Stimulated activated CD8-positive, alpha-beta memory T cell treated with anti-CD3 and anti-CD28 coated beads, Interleukin-2, amount 100 ng/mL, for 48 hours (primary cell): Measurements from ENCODE around the gene ADGRG3.
"Not testable (repeated sequence)": the region's sequence is repeated elsewhere in the genome, so short reads cannot be mapped to it uniquely, and the experiment has no call there.

Source experiments
- DNase-seq, 2 donors: peaks; one replicate each; pipeline ENCODE4 v3.0.0-alpha.2; 2020; ENCODE audit warnings: low read depth in 2 of 2

ADGRG3 gene

DNA sequence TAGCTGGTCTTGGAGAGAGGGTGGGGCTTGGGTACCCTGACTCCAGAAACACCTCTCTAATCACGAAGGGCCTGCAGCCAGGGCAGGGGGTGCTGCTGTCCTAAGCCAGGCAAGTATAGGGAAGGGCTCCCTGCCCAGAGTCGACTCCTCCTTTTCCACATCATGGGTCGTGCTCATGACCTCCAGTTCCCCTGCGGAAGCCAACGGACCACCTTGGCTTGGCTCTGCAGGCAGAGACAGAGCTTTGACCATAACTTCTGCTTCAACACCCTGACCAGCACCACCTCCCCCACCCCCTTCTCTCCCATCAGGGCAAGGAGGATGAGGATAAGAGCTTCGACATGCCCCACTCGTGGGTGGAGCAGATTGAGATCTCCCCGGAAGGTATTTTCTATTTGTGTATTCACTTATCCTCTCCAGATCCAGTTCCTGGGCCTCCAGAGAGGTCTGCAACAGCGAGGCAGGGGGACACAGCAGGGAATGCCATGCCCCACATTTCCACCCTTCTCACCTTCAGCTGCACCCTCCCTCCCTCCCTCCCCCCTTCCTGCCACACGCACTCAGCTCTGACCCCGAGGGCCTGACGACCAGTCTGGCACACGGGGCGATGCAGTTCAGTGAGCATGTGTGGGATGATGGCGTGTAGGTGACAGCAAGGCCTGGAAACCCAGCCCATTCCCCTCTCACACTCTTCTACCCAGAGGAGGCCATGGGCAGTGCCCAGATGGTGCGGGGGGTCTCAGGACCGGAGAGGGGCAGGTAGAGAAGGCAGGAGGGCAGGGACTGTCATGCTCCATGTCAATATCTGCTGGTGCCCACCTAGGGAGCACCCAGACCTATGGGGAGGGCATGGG, 53.5 kb downstream of the ADGRG3 start:
- no peak for DNase-seq

DNA sequence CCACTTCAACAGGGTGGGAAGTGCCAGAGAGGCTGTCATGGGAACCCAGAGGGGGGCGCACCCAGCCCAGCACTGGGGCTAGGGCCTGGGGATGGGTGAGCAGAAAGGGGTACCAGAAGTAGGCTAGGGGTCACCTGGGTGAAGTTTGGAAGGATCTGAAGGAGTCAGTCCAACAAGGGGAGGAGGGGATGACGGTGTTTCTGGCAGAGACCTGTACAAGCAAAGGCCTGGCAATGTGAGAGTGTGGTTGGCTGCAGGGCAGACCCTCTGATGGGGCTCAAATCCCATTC, 54.0 kb downstream of the ADGRG3 start:
- no peak for DNase-seq

DNA sequence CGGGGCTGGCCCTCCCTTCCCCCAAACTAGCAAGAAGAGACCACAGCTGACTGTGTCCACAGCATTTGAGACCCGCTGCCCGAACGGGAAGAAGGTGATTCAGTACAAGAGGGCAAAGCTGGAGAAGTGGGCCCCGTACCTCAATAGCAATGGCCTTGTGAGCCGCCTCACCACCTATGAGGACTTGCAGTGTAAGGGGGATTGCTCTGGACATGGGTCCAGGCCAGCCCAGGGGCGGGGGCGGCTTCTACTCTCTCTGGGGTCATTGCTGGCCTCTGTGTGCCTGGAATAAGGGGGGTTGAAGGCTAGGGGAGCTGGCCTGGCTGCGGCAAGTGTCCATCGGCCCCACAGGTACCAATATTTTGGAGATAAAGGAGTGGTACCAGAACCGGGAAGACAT, 54.5 kb downstream of the ADGRG3 start:
- no peak for DNase-seq

DNA sequence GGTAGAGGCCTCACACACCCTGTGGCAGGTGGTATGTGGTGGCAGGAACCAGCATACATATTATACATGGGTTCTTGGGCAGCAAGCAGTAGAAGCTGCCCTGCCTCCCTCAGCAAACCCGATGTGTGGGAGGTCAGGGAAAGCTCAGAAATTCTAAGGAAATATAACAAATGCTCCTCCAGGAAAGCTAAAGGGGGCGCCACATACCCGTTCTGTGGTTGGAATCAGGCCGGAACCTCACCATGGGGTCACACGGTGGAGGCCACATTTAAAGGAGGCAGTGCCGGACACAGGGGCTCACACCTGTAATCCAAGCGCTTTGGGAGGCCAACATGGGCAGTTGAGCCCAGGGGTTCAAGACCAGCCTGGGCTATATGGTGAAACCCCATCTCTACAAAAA, 55.1 kb downstream of the ADGRG3 start:
- no peak for DNase-seq

DNA sequence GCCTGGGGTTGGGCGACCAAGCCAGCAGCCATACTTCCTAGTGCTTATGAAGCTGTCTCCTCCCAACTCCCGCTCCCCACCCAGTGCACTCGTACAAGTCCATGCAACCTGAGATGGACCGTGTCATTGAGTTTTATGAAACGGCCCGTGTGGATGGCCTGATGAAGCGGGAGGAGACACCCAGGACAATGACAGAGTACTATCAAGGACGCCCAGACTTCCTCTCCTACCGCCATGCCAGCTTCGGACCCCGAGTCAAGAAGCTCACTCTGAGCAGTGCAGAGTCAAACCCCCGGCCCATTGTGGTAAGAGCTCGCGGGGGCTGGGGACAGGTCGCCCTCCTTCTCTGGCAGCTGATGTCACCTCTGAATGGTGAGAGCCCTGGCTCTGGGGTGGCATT, 56.4 kb downstream of the ADGRG3 start:
- no peak for DNase-seq

DNA sequence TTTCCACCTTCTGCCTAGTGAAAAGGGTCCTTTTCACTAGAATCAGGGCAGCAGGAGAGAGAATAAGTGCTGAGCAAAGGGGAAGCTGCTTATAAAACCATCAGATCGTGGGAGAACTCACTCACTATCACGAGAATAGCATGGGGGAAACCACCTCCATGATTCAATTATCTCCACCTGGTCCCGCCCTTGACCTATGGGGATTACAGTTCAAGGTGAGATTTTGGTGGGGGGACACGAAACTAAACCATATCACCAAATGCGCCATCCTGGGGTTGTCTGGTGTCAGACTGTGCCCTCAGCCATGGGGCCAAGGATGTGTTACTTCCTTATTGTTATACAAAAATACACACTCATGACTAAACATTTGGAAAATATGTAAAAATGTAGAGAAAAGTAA, 57.0 kb downstream of the ADGRG3 start:
- DNase-seq = no peak

DNA sequence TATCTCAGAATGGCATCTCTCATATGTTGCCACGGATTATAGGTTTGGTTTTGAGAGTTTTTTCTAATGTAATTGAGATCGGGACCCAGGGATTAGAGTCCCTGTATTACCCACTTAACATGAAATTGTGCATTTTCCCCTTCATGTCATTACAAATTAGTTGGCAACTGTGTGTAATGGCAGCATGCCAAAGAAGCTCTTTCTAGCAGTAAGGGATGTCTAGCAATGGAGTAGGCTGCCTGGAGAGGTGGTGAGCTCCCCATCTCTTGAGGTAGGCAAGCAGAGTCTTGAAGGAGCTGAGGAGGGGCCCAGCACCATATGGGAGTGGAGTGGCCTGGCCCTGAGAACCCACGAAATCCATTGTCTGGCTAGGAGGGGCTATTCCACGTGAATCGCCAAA, 57.4 kb downstream of the ADGRG3 start:
- no peak for DNase-seq

DNA sequence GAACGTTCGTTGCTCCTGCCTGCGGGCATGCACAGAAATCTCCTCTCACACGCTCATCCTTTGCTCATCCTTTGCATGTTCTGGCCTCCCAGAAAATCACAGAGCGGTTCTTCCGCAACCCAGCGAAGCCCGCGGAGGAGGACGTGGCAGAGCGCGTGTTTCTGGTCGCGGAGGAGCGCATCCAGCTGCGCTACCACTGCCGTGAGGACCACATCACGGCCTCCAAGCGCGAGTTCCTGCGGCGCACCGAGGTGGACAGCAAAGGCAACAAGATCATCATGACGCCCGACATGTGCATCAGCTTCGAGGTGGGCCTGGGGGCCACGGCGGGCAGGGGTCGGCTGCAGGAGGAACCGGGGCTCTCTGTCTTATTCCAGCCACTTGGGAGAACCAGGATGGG, 57.9 kb downstream of the ADGRG3 start:
- no peak for DNase-seq

DNA sequence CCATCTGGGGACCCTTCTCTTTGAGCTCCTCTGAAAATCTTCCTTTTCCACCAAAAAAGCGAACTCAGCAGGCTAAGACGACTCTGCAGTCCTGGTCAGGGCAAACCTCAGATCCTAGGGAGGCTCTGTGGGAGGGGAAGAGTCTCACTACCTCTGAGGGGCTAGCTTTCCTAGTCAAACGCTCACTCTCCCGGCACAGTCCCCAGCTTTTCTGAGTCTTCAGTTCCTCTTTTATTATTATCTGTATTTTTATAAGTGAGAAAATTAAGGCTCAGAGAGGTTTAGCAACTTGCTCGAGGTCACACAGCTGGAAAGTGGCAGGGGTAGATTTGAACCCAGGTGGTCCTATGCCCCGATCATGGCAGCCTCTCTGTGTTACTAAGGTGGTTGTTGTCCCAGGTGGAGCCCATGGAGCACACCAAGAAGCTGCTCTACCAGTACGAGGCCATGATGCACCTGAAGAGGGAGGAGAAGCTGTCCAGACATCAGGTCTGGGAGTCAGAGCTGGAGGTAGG, 58.4 kb downstream of the ADGRG3 start:
- no peak for DNase-seq

DNA sequence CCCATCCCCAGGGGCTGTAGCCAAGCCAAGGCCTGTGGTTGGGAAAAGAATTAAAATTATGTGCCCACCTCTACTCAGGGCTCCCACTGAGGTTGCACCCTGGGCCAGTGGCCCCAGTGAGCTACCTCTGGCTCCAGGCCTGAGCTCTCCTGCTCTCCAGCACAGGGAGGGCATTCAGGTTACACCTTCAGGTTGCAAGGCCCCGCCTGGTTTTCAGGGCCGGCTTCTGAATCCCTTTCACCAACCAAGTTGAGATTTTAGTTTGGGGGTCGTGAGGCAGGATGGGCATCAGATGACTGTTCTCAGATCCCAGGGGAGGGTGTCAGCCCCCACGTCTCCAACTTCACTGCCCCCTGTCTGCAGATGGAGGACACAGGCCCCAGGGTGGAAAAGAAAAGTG, 59.5 kb downstream of the ADGRG3 start:
- no peak for DNase-seq

DNA sequence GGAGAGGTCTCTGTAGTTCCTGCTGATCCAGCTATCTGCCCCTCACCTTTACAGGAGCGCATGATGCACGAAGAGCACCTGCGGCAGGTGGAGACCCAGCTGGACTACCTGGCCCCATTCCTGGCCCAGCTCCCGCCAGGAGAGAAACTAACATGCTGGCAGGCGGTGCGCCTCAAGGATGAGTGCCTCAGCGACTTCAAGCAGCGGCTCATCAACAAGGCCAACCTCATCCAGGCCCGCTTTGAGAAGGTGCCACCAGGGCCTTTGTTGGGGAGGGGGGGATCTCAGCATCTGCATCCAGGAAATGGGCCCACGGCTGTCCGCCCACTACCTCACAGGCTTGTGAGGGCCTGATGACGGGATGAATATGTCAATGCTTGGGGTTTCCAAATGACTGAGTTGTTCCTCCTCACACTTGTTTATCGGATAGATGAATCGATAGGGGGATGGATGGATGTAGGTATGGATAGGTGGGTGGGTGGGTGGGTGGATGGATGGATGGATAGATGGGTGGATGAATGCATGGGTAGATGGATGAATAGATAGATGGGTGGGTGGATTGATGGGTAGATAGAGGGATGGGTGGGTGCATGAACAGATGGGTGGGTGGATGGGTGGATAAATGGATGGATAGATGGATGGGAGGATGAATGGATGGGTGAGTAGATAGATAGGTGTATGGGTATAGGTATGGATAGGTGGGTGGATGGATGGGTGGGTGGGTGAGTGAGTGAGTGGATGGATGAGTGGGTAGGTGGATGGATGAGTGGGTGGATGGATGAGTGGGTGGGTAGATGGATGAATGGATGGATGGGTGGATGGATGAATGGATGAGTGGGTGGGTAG, 60.5 kb downstream of the ADGRG3 start:
- no peak for DNase-seq

DNA sequence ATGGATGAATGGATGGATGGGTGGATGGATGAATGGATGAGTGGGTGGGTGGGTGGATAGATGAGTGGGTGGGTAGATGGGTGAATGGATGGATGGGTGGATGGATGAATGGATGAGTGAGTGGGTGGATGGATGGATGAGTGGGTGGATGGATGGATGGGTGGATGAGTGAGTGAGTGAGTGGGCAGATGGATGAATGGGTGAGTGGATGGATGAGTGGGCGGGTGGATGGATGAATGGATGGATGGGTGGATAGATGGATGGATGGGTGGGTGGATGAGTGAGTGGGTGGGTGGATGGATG, 61.0 kb downstream of the ADGRG3 start:
- no peak for DNase-seq

DNA sequence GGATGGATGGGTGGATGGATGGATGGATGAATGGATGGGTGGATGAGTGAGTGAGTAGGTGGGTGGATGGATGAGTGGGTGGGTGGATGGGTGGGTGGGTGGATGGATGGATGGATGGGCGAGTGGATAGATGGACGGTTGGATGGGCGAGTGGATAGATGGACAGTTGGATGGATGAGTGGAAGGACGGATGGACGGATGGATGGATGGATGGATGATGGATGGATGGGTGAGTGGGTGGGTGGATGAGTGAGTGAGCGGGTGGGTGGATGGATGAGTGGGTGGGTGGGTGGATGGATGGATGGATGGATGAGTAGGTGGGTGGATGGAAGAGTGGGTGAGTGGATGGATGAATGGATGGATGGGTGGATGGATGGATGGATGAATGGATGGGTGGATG, 61.7 kb downstream of the ADGRG3 start:
- not testable (repeated sequence) for DNase-seq

DNA sequence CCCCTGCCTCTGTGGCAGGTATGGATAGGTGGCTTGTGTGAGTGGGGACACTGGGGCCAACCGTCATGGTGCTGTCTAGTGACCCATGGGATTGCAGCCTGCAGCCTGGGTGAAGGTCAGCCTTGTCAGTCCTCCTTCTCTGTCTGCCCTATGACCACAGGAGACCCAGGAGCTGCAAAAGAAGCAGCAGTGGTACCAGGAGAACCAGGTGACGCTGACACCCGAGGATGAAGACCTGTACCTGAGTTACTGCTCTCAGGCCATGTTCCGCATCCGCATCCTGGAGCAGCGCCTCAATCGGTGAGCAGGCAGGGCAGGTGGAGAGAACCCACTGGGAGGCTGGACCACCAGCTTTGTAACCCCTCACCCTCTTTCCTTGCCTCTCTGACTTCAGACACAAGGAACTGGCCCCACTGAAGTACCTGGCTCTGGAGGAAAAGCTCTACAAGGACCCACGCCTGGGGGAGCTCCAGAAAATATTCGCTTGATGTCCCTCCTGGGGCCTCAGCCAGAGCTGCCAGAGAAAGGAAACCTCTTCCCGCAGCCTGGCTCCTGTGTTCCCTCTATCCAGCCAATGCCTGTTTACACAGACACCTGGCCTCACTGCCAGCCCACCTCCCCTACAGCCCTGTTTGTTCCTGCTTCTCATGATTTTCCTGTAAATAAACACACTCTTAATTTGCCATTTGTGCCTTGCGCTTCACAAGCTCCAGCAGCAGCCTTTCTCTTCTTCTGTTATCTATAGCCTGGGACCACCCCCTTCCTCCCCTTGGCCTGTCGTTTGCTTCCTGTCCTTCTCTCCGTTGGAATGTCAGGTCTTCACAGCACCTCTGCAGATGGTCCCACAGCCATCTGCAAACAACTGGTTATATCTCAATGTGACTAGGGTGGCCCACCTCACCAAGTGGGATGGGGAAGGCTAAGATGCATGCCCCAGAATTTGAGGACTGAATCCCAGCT, 62.9 kb downstream of the ADGRG3 start:
- DNase-seq = no peak

DNA sequence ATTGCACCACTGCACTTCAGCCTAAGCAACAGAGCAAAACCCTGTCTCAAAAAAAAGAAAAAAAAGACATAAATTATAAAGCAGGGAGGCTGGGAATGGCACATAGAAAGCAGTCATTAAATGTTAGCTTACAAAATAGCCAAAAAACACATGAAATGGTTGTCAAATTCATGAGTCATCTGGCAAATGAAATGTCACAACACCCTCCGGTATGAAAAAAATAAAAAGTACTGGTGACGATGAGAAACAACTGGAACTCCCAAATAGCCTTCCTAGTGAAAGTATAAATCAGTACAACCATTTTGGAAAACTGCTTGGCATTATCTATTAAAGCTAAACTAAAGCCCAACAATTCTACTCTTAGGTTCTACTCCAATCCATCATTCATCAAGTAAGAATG, 63.9 kb downstream of the ADGRG3 start:
- no peak for DNase-seq

DNA sequence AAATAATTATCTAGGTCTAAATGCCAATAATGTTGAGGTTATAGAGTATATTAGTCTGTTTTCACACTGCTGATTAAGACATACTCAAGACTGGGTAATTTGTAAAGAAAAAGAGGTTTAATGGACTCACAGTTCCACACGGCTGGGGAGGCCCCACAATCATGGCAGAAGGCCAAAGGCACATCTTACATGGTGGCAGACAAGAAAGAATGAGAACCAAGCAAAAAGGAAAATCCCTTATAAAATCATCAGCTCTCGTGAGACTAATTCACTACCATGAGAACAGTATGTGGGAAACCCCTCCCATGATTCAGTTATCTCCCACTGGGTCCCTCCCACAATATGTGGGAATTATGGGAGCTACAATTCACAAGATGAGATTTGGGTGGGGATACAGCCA, 64.6 kb downstream of the ADGRG3 start:
- DNase-seq = no peak

DNA sequence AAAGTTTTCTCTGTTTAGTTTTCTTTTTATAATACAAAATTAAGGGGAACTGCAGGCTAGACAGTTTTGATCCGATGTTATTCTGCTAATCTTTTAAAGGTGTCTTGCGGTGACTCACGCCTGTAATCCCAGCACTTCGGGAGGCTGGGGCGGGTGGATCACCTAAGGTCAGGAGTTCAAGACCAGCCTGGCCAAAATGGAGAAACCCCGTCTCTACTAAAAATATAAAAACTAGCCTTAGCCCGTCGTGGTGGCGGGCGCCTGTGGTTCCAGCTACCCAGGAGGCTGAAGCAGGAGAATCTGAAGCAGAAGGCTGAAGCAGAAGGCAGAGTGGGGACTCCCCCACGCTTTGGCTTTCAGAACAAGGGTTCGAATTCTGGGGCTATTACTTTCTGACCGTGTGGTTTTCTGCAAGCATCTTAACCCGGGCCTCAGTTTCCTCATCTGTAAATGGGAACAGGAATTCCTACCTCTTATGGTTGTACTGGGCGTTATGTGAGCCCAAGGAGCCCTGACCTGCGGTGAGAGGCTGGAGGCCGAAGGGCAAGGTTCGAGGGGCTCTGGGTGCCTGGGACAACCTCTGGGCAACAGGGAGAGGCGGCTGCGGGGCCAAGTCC, 66.3 kb downstream of the ADGRG3 start:
- no peak for DNase-seq

DNA sequence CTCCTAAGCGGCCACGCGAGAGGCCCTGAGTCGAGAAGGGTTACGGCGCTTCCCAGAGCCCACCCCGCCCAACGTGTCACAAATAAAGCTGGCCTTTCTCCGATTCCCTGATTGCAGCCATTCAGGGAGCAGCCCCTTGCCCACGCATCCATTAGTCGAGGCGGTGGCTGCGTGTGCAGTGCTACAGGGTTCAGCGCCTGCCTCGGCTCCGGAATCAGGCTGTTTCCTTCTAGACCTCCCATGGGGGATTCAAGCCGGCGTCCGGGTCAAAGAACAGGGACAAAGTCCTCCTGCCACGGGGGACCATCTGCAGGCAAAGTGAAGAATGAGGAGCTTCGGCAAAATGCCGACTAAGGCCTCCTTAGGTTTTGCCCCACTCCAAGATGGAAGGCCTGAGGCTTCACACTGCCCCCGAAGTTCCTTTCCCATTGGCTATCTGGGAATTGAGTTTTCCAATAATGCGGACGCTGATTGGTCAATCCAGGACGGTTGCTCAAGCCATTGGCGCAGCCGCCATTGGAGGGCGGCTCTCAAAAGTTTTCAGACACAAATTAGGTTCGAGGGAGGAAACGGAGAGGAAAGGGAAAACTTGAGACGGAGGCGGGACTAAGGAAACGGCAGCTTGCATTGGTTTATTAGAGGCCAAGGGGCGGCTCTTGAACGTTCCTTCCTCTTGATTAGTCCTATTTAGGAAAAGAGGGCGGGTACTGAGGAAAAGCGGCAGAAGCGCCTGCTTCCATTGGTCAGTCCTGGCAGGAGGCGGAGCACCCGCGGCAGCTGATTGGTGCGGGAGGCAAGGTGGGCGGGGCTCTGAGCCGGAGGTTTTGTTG, 67.0 kb downstream of the ADGRG3 start:
- peak; percentile 96 to 98 for DNase-seq

DNA sequence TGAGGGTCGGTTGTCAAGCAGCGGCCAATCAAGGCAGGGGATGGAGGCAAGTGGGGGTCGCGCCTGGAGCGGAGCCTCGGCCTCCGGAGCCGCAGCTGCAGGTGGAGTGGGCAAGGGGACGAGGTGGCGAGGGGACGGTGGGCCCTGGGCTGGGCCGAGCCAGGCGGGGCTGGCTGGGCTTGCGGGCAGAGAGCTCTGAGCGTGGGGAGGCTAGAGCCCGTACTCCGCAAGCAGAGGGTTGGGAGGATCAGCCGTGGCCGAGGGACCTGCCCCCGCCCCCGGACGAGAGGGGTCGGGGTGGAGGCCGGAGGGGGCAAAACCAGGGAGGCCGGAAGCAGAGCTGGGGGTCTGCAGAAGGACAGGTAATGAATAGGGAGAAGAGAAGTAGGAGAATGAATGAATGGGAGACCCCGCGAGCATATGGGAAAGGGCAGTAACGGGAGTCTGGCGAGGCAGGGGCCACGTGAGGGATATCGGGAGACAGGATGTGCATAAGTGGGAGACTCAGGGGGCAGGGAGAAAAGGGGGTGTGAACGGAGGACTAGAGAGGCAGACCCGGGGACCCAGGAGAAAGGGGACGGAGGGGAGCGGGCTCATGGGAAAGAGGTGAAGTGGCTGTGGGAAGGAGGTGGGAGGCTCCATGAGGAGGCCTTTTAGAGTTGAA, 67.8 kb downstream of the ADGRG3 start, which contains the start of gene KATNB1:
TSS of gene KATNB1 (plus strand) at position 16 of the 664 bp plus-strand sequence. CDS start 1,474 bp downstream, outside the sequence.
- no peak for DNase-seq
